WTC11 (cell line): ENCODE data around the gene TINAGL1.
A peak's percentile ranks its signal among the peaks of the same experiment; 100 is the strongest.

ENCODE experiments used
- ATF3 ChIP-seq: sonication (generic); formaldehyde crosslinking; conservative IDR thresholded peaks from 2 replicates; pipeline ENCODE4 v1.8.1; 2022; ENCODE audit warnings: mild to moderate bottlenecking, missing genetic modification reagents
- CREB1 ChIP-seq: sonication (generic); formaldehyde crosslinking; IDR thresholded peaks from 2 replicates; pipeline ENCODE4 v1.8.0; 2023; ENCODE audit warnings: mild to moderate bottlenecking, missing genetic modification reagents
- CREM ChIP-seq: sonication (generic); formaldehyde crosslinking; IDR thresholded peaks from 2 replicates; pipeline ENCODE4 v1.8.1; 2022; ENCODE audit warnings: mild to moderate bottlenecking, missing genetic modification reagents, moderate library complexity
- CTCF ChIP-seq: fragments of 200-600 bp; IDR thresholded peaks from 2 replicates; pipeline ENCODE4 v1.8.0; 2022; ENCODE audit warnings: antibody characterized with exemption
- IRF1 ChIP-seq: sonication (generic); formaldehyde crosslinking; IDR thresholded peaks from 2 replicates; pipeline ENCODE4 v1.8.0; 2023; ENCODE audit warnings: missing genetic modification reagents
- MAX ChIP-seq: sonication (generic); formaldehyde crosslinking; IDR thresholded peaks from 2 replicates; pipeline ENCODE4 v1.8.0; 2022; ENCODE audit warnings: mild to moderate bottlenecking, missing genetic modification reagents
- RELA ChIP-seq: sonication (generic); formaldehyde crosslinking; IDR thresholded peaks from 2 replicates; pipeline ENCODE4 v1.8.1; 2022; ENCODE audit warnings: missing genetic modification reagents, mild to moderate bottlenecking, borderline replicate concordance
- STAT6 ChIP-seq: sonication (generic); formaldehyde crosslinking; conservative IDR thresholded peaks from 2 replicates; pipeline ENCODE4 v1.8.1; 2023; ENCODE audit warnings: mild to moderate bottlenecking, low read depth, missing genetic modification reagents, moderate library complexity

GRCh38 chr1:31617916-31618746 lies 41.8 kb downstream of the TINAGL1 start:
- no peak for TF ChIP-seq CREM (CRISPR knock-in tag)
- no peak for TF ChIP-seq CREB1 (CRISPR knock-in tag)
- TF ChIP-seq STAT6 (CRISPR knock-in tag): no peak
- TF ChIP-seq ATF3: no peak
- TF ChIP-seq MAX (CRISPR knock-in tag): no peak
- peak; percentile 87 for TF ChIP-seq CTCF
- TF ChIP-seq RELA (CRISPR knock-in tag): no peak
- no peak for TF ChIP-seq IRF1
